ENCODE measurements around the gene CYYR1.

Gene CYYR1

DNA sequence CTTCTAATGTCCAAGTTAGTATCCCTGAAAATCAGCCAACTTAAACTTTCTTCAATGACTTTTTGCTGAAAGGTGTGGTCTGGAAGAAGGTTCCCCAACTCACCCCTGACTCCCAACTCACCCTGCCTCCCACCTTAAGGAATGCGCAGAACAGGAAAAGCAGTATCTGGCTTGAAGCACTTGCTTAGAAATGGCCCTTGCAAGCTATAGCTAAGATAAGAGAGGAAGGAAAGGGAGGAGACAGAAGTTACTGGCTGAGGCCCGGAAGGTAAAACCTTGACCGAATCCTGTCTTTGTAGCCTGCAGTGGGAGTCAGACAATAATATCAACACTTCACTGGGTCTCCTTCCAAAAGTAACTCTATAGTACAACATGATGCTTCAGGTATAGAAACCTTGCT, 2.9 kb downstream of the CYYR1 start (continued):
- TF ChIP-seq, protein P1, sequence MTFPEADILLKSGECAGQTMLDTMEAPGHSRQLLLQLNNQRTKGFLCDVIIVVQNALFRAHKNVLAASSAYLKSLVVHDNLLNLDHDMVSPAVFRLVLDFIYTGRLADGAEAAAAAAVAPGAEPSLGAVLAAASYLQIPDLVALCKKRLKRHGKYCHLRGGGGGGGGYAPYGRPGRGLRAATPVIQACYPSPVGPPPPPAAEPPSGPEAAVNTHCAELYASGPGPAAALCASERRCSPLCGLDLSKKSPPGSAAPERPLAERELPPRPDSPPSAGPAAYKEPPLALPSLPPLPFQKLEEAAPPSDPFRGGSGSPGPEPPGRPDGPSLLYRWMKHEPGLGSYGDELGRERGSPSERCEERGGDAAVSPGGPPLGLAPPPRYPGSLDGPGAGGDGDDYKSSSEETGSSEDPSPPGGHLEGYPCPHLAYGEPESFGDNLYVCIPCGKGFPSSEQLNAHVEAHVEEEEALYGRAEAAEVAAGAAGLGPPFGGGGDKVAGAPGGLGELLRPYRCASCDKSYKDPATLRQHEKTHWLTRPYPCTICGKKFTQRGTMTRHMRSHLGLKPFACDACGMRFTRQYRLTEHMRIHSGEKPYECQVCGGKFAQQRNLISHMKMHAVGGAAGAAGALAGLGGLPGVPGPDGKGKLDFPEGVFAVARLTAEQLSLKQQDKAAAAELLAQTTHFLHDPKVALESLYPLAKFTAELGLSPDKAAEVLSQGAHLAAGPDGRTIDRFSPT (tag by site-specific recombination; IDR thresholded peaks at IDR 0.05) = no peak
- TF ChIP-seq, protein P2, sequence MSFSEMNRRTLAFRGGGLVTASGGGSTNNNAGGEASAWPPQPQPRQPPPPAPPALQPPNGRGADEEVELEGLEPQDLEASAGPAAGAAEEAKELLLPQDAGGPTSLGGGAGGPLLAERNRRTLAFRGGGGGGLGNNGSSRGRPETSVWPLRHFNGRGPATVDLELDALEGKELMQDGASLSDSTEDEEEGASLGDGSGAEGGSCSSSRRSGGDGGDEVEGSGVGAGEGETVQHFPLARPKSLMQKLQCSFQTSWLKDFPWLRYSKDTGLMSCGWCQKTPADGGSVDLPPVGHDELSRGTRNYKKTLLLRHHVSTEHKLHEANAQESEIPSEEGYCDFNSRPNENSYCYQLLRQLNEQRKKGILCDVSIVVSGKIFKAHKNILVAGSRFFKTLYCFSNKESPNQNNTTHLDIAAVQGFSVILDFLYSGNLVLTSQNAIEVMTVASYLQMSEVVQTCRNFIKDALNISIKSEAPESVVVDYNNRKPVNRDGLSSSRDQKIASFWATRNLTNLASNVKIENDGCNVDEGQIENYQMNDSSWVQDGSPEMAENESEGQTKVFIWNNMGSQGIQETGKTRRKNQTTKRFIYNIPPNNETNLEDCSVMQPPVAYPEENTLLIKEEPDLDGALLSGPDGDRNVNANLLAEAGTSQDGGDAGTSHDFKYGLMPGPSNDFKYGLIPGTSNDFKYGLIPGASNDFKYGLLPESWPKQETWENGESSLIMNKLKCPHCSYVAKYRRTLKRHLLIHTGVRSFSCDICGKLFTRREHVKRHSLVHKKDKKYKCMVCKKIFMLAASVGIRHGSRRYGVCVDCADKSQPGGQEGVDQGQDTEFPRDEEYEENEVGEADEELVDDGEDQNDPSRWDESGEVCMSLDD (tag by site-specific recombination; IDR thresholded peaks at IDR 0.05) = no peak
- TF ChIP-seq KLF9 (tag by site-specific recombination; IDR thresholded peaks at IDR 0.05; ENCODE audit: low read depth) (no peak), ZNF155 (tag by site-specific recombination; IDR thresholded peaks at IDR 0.05) (no peak), ZNF560 (tag by site-specific recombination; IDR thresholded peaks at IDR 0.05; ENCODE audit: borderline replicate concordance) (no peak)

- no peak overlapping the region for H3K4me3 ChIP-seq (ENCODE audit: low read depth, low read length)
- ChIA-PET CTCF (no interaction called here), POLR2A (no interaction called here)
- no peaks in the 10 kb centered on the region for H3K9me3 ChIP-seq (ENCODE audit: control insufficient read depth, insufficient read depth, low read depth, low read length)
- no peak overlapping the region for H3K27ac ChIP-seq (ENCODE audit: extremely low read depth, low read depth, low read length)
- no peaks in the 10 kb centered on the region for H3K36me3 ChIP-seq (ENCODE audit: control insufficient read depth in 2 of 2, insufficient read depth in 1 of 2, low read length in 2 of 2)
- H3K4me1 ChIP-seq (ENCODE audit: control insufficient read depth, insufficient read depth, low read length) = no peaks in the 10 kb centered on the region
- TF ChIP-seq ZNF140 (tag by site-specific recombination; IDR thresholded peaks at IDR 0.05) = no peak
- no peak for TF ChIP-seq ZNF560 (tag by site-specific recombination; IDR thresholded peaks at IDR 0.05; ENCODE audit: borderline replicate concordance)
- no peak for TF ChIP-seq ZNF146 (tag by site-specific recombination; IDR thresholded peaks at IDR 0.05)
- TF ChIP-seq, protein P3, sequence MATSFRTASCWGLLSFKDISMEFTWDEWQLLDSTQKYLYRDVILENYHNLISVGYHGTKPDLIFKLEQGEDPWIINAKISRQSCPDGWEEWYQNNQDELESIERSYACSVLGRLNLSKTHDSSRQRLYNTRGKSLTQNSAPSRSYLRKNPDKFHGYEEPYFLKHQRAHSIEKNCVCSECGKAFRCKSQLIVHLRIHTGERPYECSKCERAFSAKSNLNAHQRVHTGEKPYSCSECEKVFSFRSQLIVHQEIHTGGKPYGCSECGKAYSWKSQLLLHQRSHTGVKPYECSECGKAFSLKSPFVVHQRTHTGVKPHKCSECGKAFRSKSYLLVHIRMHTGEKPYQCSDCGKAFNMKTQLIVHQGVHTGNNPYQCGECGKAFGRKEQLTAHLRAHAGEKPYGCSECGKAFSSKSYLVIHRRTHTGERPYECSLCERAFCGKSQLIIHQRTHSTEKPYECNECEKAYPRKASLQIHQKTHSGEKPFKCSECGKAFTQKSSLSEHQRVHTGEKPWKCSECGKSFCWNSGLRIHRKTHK (tag by site-specific recombination; IDR thresholded peaks at IDR 0.05) = no peak
- no peak for TF ChIP-seq ZNF366 (tag by site-specific recombination; conservative IDR thresholded peaks at IDR 0.05)
- TF ChIP-seq ZNF423 (tag by site-specific recombination; IDR thresholded peaks at IDR 0.05) = no peak
- TF ChIP-seq ZNF157 (tag by site-specific recombination; IDR thresholded peaks at IDR 0.05) = no peak
- TF ChIP-seq PRDM10 (tag by site-specific recombination; IDR thresholded peaks at IDR 0.05) = no peak
- no peak for TF ChIP-seq CTCF (tag by site-specific recombination; IDR thresholded peaks at IDR 0.05)
- no peak for TF ChIP-seq ZBTB20 (tag by site-specific recombination; IDR thresholded peaks at IDR 0.05)
- TF ChIP-seq, protein P4, sequence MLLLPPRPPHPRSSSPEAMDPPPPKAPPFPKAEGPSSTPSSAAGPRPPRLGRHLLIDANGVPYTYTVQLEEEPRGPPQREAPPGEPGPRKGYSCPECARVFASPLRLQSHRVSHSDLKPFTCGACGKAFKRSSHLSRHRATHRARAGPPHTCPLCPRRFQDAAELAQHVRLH (tag by site-specific recombination; IDR thresholded peaks at IDR 0.05) = no peak
- no peak for TF ChIP-seq SCRT2 (tag by site-specific recombination; IDR thresholded peaks at IDR 0.05)
- no peak for TF ChIP-seq ZNF785 (tag by site-specific recombination; IDR thresholded peaks at IDR 0.05)
- TF ChIP-seq PRDM1 (tag by site-specific recombination; IDR thresholded peaks at IDR 0.05) = no peak
- no peak for TF ChIP-seq ZBTB7A (tag by site-specific recombination; IDR thresholded peaks at IDR 0.05; ENCODE audit: low read depth)
- TF ChIP-seq ZNF664 (tag by site-specific recombination; IDR thresholded peaks at IDR 0.05) = no peak
- TF ChIP-seq ZNF626 (tag by site-specific recombination; IDR thresholded peaks at IDR 0.05) = no peak
- TF ChIP-seq ZNF670 (tag by site-specific recombination; IDR thresholded peaks at IDR 0.05; ENCODE audit: low read depth) = no peak
- TF ChIP-seq SP3 (tag by site-specific recombination; IDR thresholded peaks at IDR 0.05) = no peak
These were observed 7.5 kb downstream of the CYYR1 start for GRCh38 chr21:26565546-26565945.
